ENCODE results near the gene MAPK11.

The MAPK11 gene

DNA sequence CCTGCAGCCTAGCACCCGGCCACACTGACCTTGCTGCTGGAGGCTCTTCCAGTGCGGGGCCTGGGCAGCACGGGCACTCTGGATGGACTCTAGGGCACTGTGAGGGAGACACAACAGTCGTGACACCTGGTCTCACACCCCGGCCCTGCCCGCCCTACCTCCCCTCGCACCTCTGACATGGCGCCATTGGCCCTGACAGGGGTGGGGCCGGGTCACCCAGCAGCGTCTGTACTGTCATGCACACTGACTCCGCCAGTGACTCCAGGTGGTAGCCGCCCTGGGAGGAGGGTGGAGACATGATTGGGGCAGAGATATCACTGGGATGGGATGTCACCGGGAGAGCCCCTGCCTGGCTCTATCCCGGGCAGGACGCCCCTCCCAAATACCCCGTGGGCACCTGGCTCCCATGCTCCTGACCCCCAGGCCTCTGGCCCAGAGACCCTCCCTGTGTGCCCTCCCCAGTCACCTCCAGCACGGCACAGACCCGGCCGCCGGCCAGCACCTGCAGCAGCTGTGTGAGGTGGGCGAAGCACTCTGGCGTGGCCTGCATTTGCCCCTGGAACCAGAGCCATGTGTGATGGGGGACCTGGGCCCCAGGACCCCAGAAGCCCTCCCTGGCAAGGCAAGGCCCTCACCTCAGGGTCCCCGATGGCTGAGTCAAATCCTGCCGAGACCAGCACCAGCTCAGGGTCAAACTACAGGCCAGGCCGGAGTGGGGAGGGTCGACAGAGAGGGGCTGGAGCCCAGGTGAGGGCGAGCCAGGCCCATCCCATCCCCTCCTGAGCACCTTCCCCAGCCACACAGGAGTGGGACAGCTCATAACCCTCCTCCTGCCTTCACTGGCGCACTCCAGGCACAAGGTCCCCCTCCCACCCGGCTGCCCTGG is 21.7 kb downstream of the MAPK11 start:
- DNase-seq: no peak

DNA sequence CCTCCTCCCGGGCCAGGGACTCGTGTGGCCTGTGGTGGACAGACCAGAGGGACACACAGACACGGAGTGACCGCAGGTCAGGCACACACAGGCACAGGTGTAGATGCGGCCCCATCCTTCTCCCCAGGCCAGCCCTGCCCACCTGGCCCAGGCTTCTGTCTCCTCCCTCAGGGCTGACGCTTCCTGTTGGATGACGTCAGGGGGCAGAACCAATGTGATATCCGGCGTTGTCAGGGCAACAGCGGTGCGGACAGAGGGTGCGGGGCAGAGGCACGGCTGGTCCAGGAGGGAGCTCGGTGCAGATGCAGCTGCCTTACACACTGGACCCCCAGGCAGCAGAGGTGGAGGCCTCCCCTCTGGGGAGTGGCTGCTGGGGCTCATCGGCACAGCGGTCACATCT is 22.4 kb downstream of the MAPK11 start:
- DNase-seq: no peak

DNA sequence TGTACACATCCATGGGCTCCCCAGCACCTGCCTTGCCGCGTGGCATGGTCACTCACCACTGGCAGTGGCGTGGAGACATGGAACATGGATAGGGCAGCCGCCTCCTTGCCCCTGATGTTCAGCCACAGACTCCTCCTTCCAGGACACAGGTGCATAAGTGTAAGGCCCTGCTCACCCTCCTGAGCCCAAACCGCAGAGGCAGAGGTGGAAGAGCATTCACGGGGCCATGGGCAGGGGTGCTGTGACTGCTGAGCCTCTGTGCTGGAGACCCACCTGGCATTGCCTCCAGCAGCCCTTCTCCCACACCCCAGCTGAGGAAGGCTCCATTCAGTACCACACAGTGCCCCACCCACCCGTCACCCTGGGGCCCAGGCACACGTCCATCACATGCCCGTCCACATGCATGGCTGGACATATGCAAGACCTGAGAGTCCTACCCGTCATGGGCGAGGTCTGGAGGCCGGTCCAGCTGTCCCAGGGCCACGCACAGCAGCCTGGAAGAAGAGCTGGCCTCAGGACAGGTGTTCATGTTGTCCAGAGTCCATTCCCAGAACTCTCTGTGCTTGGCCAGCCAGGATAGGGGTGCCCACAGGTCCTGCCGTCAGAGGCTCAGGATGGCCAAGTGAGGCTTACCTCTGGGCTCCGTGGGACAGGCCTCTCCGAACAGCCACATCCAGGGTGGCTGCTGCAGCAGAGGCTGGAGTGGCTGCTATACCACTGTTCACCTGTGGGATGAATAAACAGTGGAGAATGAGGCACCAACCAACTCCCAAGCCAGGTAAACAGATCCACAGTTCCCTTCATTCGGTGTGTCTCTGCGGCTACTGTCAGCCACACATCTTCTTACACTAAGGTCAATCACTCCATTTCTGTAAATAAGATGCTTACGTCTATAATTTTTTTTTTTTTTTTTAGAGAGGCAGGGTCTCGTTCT is 23.7 kb downstream of the MAPK11 start:
- DNase-seq: no peak

- no peak for DNase-seq
Observed at GRCh38 chr22:50245214-50246072, 24.7 kb downstream of the MAPK11 start.

- DNase-seq: peak; percentile 90
Observed at GRCh38 chr22:50244420-50245213, 25.6 kb downstream of the MAPK11 start, which contains the start of gene TUBGCP6. Gene TUBGCP6 (minus strand): TSS chr22:50245023. CDS start chr22:50244459, 564 bp downstream.

DNA sequence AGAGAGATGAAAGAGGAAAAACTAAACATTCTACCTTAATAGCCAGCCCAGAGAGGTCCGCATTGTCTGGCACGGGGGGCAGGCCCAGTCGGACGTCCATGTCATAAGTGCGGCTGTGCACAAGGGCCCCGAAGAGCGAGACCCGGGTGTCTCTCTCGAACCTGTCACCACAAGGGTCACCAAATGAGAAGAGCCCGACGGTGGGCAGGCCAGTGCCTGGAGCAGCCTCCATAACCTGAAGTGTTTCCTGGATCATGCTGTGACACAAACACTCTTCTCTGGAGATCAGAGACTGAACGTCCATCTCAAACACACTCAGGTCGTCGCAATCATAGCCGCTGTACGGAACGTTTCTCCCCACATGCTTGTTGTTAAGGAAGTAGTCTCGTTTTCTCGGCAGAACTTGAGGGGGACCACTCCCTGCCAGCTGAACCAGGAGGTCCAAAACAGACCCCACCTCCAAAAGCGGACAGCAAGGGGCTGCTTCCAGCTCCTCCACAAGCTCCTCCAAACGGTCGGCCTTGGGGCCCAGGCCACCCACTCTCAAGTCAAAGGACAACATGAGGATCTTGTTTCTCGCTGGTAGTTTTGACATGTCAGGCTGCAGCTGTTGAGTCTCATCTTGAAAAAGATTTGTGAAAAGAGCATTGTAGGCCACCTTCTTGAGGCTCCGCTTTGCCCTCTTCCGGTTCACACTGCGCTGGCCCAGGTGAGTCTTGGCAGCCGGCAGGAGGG is 26.3 kb downstream of the MAPK11 start:
- no peak for DNase-seq

DNA sequence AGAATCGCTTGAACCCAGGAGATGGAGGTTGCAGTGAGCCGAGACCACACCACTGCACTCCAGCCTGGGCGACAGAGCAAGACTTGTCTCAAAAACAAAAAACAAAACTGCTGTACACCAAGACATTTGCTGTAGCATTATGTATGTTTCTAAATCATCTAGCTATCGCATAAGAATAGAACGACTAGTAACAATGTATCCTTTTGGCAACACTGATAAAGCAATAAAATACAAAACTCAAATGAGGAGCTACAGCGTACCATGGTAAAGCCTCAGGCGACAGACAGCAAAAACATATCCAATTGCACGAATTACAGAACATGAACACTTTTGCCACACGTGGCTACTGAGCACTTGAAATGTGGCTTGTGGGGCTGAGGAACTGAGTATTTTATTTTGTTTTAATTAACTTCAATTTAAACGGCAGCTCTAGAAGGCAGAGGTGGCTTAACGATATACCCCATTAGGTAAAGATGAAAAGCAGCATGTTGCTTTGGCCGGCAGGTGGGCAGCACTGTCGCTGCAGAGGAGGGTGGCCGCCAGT is 27.7 kb downstream of the MAPK11 start:
- no peak for DNase-seq

- DNase-seq: no peak
Observed at GRCh38 chr22:50238755-50239154, 31.4 kb downstream of the MAPK11 start.

GRCh38 chr22:50236731-50237409 is 33.3 kb downstream of the MAPK11 start:
- no peak for DNase-seq

DNA sequence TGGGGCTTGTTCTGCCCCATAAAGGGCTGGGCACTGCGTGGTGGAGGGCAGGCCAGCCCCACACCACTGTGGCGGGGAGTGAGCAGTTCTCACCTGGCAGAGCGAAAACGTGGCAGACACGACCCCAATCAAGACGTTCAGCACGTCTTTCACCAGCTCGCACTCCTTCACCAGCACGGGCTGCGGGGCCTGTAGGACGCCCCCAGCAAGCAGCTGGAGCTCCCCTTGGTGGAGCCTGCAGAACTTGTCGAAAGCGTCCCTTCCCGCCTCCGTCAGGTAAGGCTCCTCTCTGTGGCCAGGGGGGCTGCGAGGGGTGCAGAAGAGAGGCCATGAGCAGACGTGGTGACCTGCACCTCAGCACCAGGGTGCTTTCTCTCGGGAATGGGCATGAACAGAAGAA is 37.0 kb downstream of the MAPK11 start:
- DNase-seq: no peak

DNA sequence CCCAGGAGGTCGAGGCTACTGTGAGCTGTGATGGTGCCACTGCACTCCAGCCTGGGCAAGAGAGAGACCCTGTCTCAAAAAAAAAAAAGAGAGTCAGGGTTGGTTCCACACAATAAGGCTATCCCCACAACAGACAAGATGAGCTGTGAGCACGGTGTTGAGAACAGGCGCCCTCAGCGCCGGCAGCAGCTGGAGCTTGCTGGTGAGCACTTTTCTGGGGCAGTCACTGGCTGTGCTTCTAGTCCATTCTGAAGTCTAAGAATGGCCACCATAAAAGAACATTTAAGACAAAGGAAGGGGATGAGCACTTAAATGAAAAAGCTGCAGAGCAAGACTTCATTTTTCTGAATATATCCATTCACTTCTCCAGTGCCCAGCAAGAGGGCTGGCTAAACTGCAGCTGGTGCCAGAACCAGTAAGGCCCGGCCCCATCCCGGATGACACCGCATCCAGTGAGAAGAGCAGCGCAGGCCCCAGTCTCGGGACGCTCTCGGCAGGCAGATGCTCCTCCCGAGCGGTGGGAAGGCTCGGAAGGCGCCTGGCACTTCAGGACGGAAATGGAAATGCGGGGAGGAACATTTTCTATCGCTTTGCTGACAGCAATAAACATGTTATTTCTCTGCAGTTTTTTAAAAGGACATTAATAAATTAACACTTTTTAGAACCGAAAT is 37.6 kb downstream of the MAPK11 start:
- DNase-seq: no peak

- DNase-seq: no peak
Observed at GRCh38 chr22:50229370-50229769, 40.8 kb downstream of the MAPK11 start.

- no peak for DNase-seq
Observed at GRCh38 chr22:50228366-50228765, 41.8 kb downstream of the MAPK11 start.

DNA sequence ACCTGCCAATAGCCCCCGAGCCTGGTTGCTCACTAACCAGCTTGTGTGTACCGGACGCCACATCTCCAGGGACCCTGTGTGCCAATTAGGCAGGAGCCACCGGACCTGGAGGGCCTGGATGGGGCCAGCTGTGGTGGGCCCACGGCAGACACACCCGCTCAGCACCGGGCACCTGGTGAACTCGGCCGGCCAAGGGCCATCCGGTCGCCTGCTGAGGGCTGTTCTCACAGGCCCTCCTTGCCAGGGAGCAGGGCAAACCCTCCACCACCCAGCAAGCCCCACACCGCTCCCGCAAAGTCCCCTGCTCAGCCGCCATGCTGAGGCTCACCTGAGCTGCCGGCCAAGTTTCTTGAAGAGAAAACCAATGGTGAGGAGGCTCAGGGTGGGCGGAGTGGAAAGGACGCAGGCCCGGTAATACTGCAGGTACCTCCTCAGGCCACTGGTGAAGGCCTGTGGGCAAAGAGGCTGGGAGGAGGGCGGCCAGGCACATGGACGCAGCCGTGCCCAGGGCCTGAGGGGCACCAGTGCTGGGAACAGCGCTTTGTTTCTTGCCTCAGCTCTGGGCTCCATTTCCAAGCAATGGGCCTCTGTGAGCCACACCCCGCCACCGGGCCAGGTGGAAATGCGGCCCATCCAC is 42.5 kb downstream of the MAPK11 start:
- DNase-seq: no peak

- no peak for DNase-seq
Observed at GRCh38 chr22:50226875-50227165, 43.4 kb downstream of the MAPK11 start.

DNA sequence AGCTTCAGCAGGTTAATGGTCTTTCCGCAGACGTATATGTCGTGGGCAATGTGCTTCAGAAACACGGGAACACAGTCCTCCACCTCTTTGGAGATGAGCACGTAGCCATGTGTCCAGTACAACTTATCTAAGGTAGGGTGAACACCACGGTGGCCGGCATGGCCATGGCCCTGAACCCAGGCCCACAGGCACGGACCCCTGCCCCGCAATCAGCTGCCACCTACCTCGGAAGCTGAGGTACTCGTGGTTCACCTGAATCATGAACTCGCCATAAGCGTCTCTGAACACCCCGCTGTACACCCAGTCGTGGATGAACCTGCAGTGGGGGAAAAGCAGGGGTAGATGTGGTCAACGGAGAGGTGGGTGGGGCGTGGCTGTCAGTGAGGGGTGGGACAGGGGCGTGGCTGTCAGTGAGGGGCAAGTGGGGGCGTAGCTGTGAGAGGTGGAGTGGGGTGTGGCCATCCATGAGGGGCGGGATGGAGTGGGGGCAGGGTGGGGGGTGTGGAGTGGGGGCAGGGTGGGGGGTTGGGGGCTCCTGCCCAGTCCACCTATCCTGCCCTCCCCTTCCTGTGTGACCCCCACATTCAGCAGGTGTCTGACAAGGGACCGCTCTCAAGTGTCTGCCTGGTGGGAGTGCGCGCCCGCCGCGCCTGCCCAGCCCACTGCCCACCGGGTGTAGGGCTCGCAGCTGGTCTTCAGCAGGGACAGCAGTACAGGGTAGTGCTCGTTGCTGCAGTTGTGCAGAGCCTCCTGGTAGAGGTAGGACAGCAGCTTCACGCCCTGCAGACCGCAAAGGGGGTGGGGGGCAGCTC is 43.9 kb downstream of the MAPK11 start:
- DNase-seq: no peak

DNA sequence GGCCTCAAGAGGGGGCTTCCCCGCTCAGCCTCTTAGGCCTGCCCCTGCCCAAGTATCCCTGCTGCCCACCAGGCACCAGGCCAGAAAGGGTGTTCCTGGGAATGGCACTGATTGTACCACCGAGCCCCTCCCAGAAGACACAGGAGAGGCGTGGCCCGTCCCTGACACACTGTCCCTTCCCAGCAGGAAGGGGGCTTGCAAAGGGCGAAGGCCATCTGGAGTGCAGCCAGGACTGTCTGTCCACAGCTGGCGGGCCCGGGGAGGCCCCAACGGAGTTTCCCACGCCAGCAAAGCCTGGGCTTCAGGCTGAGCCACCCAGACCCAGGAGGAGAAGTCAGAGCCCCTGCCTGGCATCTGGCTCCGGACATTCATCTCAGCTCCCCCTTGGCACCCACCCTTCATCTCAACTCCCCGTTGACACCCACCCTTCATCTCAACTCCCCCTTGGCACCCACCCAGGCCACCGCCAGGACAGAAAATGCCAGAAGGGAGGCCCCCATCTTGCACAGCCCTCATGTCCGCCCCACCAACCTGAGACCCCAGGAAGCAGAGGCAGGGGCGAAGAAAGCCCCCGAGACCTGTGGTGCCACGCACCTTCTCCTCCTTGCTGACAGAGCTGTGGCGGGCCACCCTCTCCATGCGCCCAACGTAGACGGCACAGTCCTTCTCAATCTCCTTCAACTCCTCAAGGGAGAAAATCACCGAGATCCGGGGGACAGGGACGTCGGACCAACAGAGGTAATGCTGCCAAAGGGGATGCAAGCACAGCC is 44.8 kb downstream of the MAPK11 start:
- no peak for DNase-seq

All from right kidney (tissue), 1 donor.